Glutamatergic neuron (in vitro differentiated cells): ENCODE results near the gene CFAP58. TPM values are rescaled to one million over a fixed set of nuclear protein-coding genes. Genes with fewer than 3 reads are reported as not detected.

ENCODE experiments used
- DNase-seq: peaks from one replicate; pipeline ENCODE4 v3.0.0; 2022
- H3K27ac Mint-ChIP-seq: one replicate; pipeline ENCODE4 v1.8.0; 2020; ENCODE audit warnings: mild to moderate bottlenecking, mixed read lengths, inconsistent platforms; ENCODE audit not compliant: unreplicated experiment
- H3K27me3 Mint-ChIP-seq: one replicate; pipeline ENCODE4 v1.8.0; 2020; ENCODE audit warnings: mild to moderate bottlenecking, moderate library complexity, mixed read lengths, inconsistent platforms; ENCODE audit not compliant: unreplicated experiment
- H3K36me3 Mint-ChIP-seq: one replicate; pipeline ENCODE4 v1.8.0; 2020; ENCODE audit warnings: mild to moderate bottlenecking, mixed read lengths, inconsistent platforms; ENCODE audit not compliant: unreplicated experiment
- H3K4me1 Mint-ChIP-seq: one replicate; pipeline ENCODE4 v1.8.0; 2020; ENCODE audit warnings: mild to moderate bottlenecking, low read depth, mixed read lengths, inconsistent platforms; ENCODE audit not compliant: unreplicated experiment
- H3K4me3 Mint-ChIP-seq: one replicate; pipeline ENCODE4 v1.8.0; 2020; ENCODE audit warnings: mild to moderate bottlenecking, mixed read lengths, inconsistent platforms; ENCODE audit not compliant: unreplicated experiment
- H3K9me3 Mint-ChIP-seq: one replicate; pipeline ENCODE4 v1.8.0; 2020; ENCODE audit warnings: mild to moderate bottlenecking, moderate library complexity, mixed read lengths, inconsistent platforms; ENCODE audit not compliant: unreplicated experiment
- total RNA-seq: library from RNA; stranded (reverse); fragmentation: NEBNext Ultra II Directional; extraction: Animal tissue kit (Norgen Biotek cat#: 25700); gene quantifications from one replicate; pipeline ENCODE4 v1.2.1, GENCODE V29; 2021; ENCODE audit not compliant: unreplicated experiment
- TF ChIP-seq, protein P1 (sequence below): fragments of 200-600 bp; sonication (generic); IDR thresholded peaks from one replicate; pipeline ENCODE4 v1.5.0; 2021; ENCODE audit not compliant: partially characterized antibody, unreplicated experiment

Gene CFAP58
- total RNA-seq, 1 donor from 2014 or later, result 2.2 TPM

DNA sequence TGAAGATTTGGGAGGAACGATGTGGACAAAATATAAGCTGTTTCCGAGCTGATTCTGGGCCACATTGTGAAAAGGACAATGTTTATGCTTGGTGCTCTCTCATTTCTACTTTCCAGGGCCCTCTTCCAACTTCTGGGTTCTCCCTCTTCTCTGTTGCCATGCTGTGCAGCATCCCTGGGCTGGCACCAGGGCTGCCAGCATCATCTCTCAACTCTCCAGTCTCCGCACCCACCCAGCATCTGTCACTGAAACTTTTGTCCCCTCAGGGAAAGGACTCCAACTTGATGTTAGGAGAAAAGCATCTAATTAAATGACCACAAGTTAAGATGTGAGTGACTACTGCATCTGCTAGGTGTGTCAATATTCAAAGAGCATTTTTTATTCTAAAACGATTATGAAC, 26.7 kb downstream of the CFAP58 start:
- Mint-ChIP-seq H3K4me1 (no peaks in the 10 kb centered on the region), H3K27ac (no peak overlapping the region), H3K27me3 (peaks cover 2% of the 10 kb centered on the region), H3K36me3 (no peaks in the 10 kb centered on the region), H3K4me3 (no peak overlapping the region), H3K9me3 (no peaks in the 10 kb centered on the region)
- DNase-seq, result no peak
- TF ChIP-seq, protein P1, sequence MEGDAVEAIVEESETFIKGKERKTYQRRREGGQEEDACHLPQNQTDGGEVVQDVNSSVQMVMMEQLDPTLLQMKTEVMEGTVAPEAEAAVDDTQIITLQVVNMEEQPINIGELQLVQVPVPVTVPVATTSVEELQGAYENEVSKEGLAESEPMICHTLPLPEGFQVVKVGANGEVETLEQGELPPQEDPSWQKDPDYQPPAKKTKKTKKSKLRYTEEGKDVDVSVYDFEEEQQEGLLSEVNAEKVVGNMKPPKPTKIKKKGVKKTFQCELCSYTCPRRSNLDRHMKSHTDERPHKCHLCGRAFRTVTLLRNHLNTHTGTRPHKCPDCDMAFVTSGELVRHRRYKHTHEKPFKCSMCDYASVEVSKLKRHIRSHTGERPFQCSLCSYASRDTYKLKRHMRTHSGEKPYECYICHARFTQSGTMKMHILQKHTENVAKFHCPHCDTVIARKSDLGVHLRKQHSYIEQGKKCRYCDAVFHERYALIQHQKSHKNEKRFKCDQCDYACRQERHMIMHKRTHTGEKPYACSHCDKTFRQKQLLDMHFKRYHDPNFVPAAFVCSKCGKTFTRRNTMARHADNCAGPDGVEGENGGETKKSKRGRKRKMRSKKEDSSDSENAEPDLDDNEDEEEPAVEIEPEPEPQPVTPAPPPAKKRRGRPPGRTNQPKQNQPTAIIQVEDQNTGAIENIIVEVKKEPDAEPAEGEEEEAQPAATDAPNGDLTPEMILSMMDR, result no peak

DNA sequence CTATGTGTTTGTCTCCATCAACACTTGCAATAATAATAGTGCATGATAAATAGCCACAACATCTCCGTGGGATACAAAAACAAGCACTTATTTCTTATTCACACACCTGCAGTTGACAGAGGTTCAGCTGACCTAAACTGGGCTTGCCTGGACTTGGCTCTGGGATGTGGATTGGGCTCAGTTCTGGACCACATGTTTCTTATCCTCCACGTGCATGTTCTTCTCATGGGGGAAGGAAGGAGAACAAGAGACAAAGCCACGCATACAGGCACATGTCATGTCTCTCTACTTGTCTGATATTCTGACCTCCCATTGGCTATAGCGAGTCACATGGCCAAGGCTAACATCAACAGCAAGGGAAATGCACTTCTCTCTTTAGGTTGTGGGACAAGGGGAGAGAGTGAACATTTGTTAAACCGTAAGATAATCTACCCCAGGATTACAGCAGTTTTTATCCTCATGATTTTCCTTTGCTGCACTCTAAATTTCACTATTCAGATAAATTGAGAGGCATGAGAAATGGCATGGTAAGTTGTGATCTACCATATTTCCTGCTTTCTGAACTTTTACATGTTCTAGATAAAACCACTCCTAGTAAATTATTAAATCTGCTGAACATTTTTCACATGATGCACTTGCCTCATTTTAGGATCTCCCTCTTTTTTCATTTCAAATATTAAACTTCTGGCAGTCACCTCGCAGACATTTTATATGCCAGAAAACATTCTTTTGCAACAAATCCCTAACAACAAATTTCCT, 33.7 kb downstream of the CFAP58 start:
- Mint-ChIP-seq H3K36me3 (no peaks in the 10 kb centered on the region), H3K4me3 (no peak overlapping the region), H3K9me3 (no peaks in the 10 kb centered on the region), H3K27ac (no peak overlapping the region), H3K4me1 (no peaks in the 10 kb centered on the region), H3K27me3 (peaks cover 2% of the 10 kb centered on the region)
- TF ChIP-seq, protein P1, result no peak
- DNase-seq, result no peak

DNA sequence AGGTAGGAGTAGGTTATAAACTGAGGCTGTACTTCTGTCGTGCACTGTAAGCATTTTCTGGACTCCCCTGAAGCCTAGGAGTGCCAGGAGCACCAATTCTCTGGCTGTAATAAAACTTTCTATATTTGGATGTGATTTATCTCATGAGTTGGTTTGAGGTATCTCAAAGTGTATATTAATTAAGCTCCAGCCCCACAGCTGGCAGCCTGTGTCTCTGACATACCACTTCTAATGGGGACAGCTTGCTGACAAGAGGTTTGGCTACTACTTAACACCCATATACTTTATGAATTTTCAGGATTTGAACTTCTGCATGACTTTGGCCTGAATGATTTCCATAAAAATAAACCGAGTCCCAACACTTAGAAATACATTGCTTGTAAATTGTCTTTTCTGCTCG, 35.2 kb downstream of the CFAP58 start:
- TF ChIP-seq, protein P1, result no peak
- Mint-ChIP-seq H3K9me3 (no peaks in the 10 kb centered on the region), H3K4me3 (no peak overlapping the region), H3K36me3 (no peaks in the 10 kb centered on the region), H3K27ac (no peak overlapping the region), H3K27me3 (no peaks in the 10 kb centered on the region), H3K4me1 (no peaks in the 10 kb centered on the region)
- DNase-seq, result no peak

DNA sequence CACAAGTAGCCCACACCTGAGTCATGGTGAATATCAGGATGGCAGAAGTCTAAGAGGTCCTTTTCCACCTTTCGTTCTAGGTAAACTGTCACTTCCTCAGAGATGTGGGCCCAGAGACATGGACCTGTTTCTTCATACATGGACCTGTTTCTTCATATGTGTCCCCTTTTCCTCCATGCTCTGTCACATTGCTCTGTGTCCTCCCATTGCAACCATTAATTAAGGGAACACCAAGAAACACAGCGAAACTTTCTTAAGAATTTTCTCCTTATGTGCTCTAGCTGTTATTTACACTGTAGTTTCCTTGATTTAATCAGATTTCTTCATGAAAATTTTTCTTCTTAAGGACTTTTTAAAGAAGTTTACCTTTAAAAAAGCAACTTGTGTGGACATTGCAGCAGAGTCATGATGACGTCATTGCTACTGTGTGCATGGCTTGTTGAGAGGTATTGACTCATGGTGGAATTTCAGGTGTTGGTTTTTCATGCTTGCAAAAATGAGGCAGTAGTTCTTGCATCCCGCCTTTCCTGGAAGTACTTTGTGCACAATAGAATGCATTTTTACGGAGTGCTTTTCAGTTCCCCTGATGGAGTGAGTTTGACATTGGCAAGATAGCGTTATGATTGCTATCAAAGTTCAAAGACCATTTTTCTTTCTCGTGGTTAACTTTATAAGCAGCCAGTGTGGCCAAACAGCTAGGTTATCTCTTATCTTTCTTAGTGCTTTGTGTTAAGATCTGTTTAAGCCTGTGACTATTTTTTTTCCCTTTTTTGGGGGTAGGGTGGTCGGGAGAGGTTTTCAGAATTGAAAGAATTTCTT, 37.7 kb downstream of the CFAP58 start:
- Mint-ChIP-seq H3K9me3 (peaks cover 2% of the 10 kb centered on the region), H3K27ac (no peak overlapping the region), H3K27me3 (no peaks in the 10 kb centered on the region), H3K4me1 (no peaks in the 10 kb centered on the region), H3K4me3 (no peak overlapping the region), H3K36me3 (no peaks in the 10 kb centered on the region)
- no peak for DNase-seq
- TF ChIP-seq, protein P1, result no peak

DNA sequence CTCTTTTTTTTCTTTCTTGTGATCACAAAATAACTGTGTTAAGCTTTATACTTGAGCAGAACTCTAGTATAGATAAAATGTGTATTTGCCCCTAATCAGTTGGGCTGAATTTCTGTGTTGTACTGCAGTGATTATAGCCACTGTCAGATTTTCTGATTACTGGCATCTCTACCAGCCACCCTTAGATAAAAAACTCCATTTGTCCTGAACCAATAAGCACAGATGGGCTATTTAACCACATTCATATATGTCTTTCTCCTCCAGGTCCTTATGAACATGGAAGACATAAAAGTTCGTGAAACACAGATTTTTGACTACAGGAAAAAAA, 38.3 kb downstream of the CFAP58 start:
- Mint-ChIP-seq H3K36me3 (no peaks in the 10 kb centered on the region), H3K27ac (no peak overlapping the region), H3K27me3 (no peaks in the 10 kb centered on the region), H3K4me1 (no peaks in the 10 kb centered on the region), H3K4me3 (no peak overlapping the region), H3K9me3 (peaks cover 2% of the 10 kb centered on the region)
- DNase-seq, result no peak
- TF ChIP-seq, protein P1, result no peak
